GM20000 (cell line): Measurements from ENCODE around the gene FLT4.

Source experiments
- DNase-seq: peaks from one replicate; pipeline ENCODE4 v3.0.0; 2012; ENCODE audit warnings: low spot score
- CTCF ChIP-seq: IDR thresholded peaks from 2 replicates; pipeline ENCODE4 v1.5.1; 2012; ENCODE audit warnings: mild to moderate bottlenecking, control low read depth; ENCODE audit errors: extremely low read depth, missing control alignments

FLT4 gene

GRCh38 chr5:180627386-180628120 is 21.8 kb downstream of the FLT4 start:
- DNase-seq = no peak
- no peak for TF ChIP-seq CTCF

GRCh38 chr5:180626661-180627385 is 22.6 kb downstream of the FLT4 start:
- no peak for TF ChIP-seq CTCF
- no peak for DNase-seq

- no peak for TF ChIP-seq CTCF
Measured at GRCh38 chr5:180625791-180626660, 23.4 kb downstream of the FLT4 start.

GRCh38 chr5:180625125-180625790 is 24.1 kb downstream of the FLT4 start:
- no peak for DNase-seq
- no peak for TF ChIP-seq CTCF

More at GRCh38 chr5:180625791-180626660, 23.4 kb downstream of the FLT4 start:
- DNase-seq = no peak

- no peak for TF ChIP-seq CTCF
- no peak for DNase-seq
Measured at GRCh38 chr5:180624587-180624986, 24.8 kb downstream of the FLT4 start.

- no peak for TF ChIP-seq CTCF
Measured at GRCh38 chr5:180623844-180624243, 25.6 kb downstream of the FLT4 start.

More at GRCh38 chr5:180623844-180624243, 25.6 kb downstream of the FLT4 start:
- DNase-seq = no peak
